Stimulated activated CD8-positive, alpha-beta memory T cell treated with anti-CD3 and anti-CD28 coated beads, Interleukin-2, amount 100 ng/mL, for 48 hours (primary cell): ENCODE data around the gene AMBP.
"Not testable (repeated sequence)": the region's sequence is repeated elsewhere in the genome, so short reads cannot be mapped to it uniquely, and the experiment has no call there.

Experiments used
- DNase-seq, 2 donors: peaks; one replicate each; pipeline ENCODE4 v3.0.0-alpha.2; 2020; ENCODE audit warnings: low read depth in 2 of 2

AMBP gene

GRCh38 chr9:114050646-114051045, 27.5 kb downstream of the AMBP start:
- DNase-seq, result no peak

GRCh38 chr9:114050226-114050568, 27.9 kb downstream of the AMBP start:
- DNase-seq, result no peak

- no peak for DNase-seq
Observed at GRCh38 chr9:114049441-114050225, 28.5 kb downstream of the AMBP start.

- DNase-seq, result no peak
Observed at GRCh38 chr9:114048533-114049415, 29.3 kb downstream of the AMBP start.

- DNase-seq, result no peak
Observed at GRCh38 chr9:114047717-114048116, 30.4 kb downstream of the AMBP start.

GRCh38 chr9:114046875-114047274, 31.2 kb downstream of the AMBP start:
- no peak for DNase-seq

- DNase-seq, result no peak
Observed at GRCh38 chr9:114046237-114046755, 31.8 kb downstream of the AMBP start.

- DNase-seq, result not testable (repeated sequence)
Observed at GRCh38 chr9:114043660-114044059, 34.4 kb downstream of the AMBP start.

GRCh38 chr9:114039484-114039883, 38.6 kb downstream of the AMBP start:
- DNase-seq, result no peak

- DNase-seq, result no peak
Observed at GRCh38 chr9:114038724-114039313, 39.3 kb downstream of the AMBP start.

- no peak for DNase-seq
Observed at GRCh38 chr9:114037961-114038723, 40.0 kb downstream of the AMBP start.

- no peak for DNase-seq
Observed at GRCh38 chr9:114037249-114037648, 40.9 kb downstream of the AMBP start.

GRCh38 chr9:114035845-114036801, 42.0 kb downstream of the AMBP start:
- DNase-seq, result no peak

- DNase-seq, result no peak
Observed at GRCh38 chr9:114035221-114035844, 42.8 kb downstream of the AMBP start.

GRCh38 chr9:114034661-114035062, 43.4 kb downstream of the AMBP start:
- DNase-seq, result no peak

- no peak for DNase-seq
Observed at GRCh38 chr9:114034196-114034595, 43.9 kb downstream of the AMBP start.

- no peak for DNase-seq
Observed at GRCh38 chr9:114033397-114034103, 44.5 kb downstream of the AMBP start.

GRCh38 chr9:114031948-114032840, 45.9 kb downstream of the AMBP start:
- DNase-seq, result no peak
